HepG2 (cell line): ENCODE results near the gene FMR1. TPM values are rescaled to one million over a fixed set of nuclear protein-coding genes. Genes with fewer than 3 reads are reported as not detected.
A peak's percentile ranks its signal among the peaks of the same experiment; 100 is the strongest.

ENCODE experiments used
- ATAC-seq: fragments of 200-7000 bp; cut with Tn5 transposase; 3 replicates; pipeline ENCODE4 v1.9.1; 2020; ENCODE audit warnings: mild to moderate bottlenecking, moderate library complexity
- Bru-seq: library from RNA; stranded (reverse); fragments of 400-500 nt; gene quantifications from one replicate; lab custom pipeline; 2021; lab: Mats Ljungman, UMichigan
- BruChase-seq, 2 experiments: library from RNA; stranded (reverse); fragments of 400-500 nt; gene quantifications; one replicate each; lab custom pipeline; 2021; lab: Mats Ljungman, UMichigan
- BruUV-seq: library from RNA; stranded (reverse); fragments of 400-500 nt; replicated peaks from 2 replicates; lab custom pipeline; 2021; lab: Mats Ljungman, UMichigan
- CTCF ChIA-PET: fragments of 300-600 bp; formaldehyde crosslinking; extraction: SDS; loops from one replicate; lab custom pipeline; 2021; ENCODE audit warnings: low total read pairs, inconsistent platforms, low intra/inter-chr PET ratio; lab: Yijun Ruan, JAX
- POLR2A ChIA-PET: fragments of 350-600 bp; sonication (Branson Sonifier 250); formaldehyde crosslinking; loops from one replicate; lab custom pipeline; 2020; ENCODE audit warnings: antibody characterized with exemption, inconsistent platforms; lab: Yijun Ruan, JAX
- DNase-seq: peaks from one replicate; pipeline ENCODE4 v3.0.0-alpha.2; 2015; ENCODE audit warnings: low spot score
- FAIRE-seq: peaks from 3 replicates; lab custom pipeline; 2011; peaks lifted over from hg19 to GRCh38; lab: Jason Lieb, UNC
- H2AFZ ChIP-seq: one replicate; pipeline ENCODE4 v1.6.1; 2011; ENCODE audit warnings: low read length, inconsistent platforms
- H3K27ac ChIP-seq: fragments of 300-600 bp; 3 replicates; pipeline ENCODE4 v1.8.0; 2011; ENCODE audit warnings: mixed run types, mild to moderate bottlenecking, mixed read lengths, low read length, inconsistent platforms; ENCODE audit not compliant: insufficient read depth; ENCODE audit errors: extremely low read length
- H3K27me3 ChIP-seq, 2 experiments: fragments of 200-600 bp in 1 of 2; 2 replicates in 1 of 2; 3 replicates in 1 of 2; pipeline versions ENCODE4 v1.6.0 to v1.8.0; 2011; ENCODE audit warnings: low read length in 2 of 2, mild to moderate bottlenecking in 2 of 2, moderate library complexity in 2 of 2, inconsistent platforms in 1 of 2; ENCODE audit not compliant: insufficient read depth in 2 of 2, control insufficient read depth in 1 of 2
- H3K36me3 ChIP-seq, 2 experiments: fragments of 200-600 bp in 1 of 2; replicated peaks in 1 of 2; 2 replicates in 1 of 2; 3 replicates in 1 of 2; pipeline versions ENCODE4 v1.5.1 to v1.8.0; 2011; ENCODE audit warnings: low read length in 2 of 2, inconsistent platforms in 1 of 2; ENCODE audit not compliant: insufficient read depth in 2 of 2, control insufficient read depth in 1 of 2
- H3K4me1 ChIP-seq: 2 replicates; pipeline ENCODE4 v1.5.1; 2012; ENCODE audit warnings: low read length, inconsistent platforms; ENCODE audit not compliant: insufficient read depth
- H3K4me2 ChIP-seq: 2 replicates; pipeline ENCODE4 v1.6.0; 2011; ENCODE audit warnings: low read depth, low read length, inconsistent platforms
- H3K4me3 ChIP-seq, 3 experiments: fragments of 200-600 bp in 1 of 3; sonication (generic), shearing (Covaris generic) in 1 of 3; replicated peaks in 1 of 3; 2 replicates each; pipeline ENCODE4 v1.5.1; 2011 to 2016; ENCODE audit warnings: low read length in 3 of 3, inconsistent platforms in 2 of 3, low read depth in 2 of 3, mild to moderate bottlenecking in 2 of 3, control low read depth in 1 of 3, mixed read lengths in 1 of 3; ENCODE audit not compliant: insufficient read depth in 1 of 3
- H3K79me2 ChIP-seq: one replicate; pipeline ENCODE4 v1.6.1; 2011; ENCODE audit warnings: low read length, inconsistent platforms; ENCODE audit not compliant: insufficient read depth
- H3K9ac ChIP-seq: 2 replicates; pipeline ENCODE4 v1.6.0; 2011; ENCODE audit warnings: mild to moderate bottlenecking, low read depth, low read length, inconsistent platforms; ENCODE audit not compliant: insufficient read depth
- H3K9me3 ChIP-seq: 2 replicates; pipeline ENCODE4 v1.5.1; 2012; ENCODE audit warnings: mild to moderate bottlenecking, low read length
- H4K20me1 ChIP-seq: 2 replicates; pipeline ENCODE4 v1.6.0; 2011; ENCODE audit warnings: inconsistent platforms, mild to moderate bottlenecking, low read length, moderate library complexity; ENCODE audit not compliant: insufficient read depth
- BRCA1 ChIP-seq: sonication (generic); formaldehyde crosslinking; IDR thresholded peaks from 2 replicates; pipeline ENCODE4 v1.4.0; 2020; ENCODE audit warnings: missing genetic modification reagents
- MAZ ChIP-seq, 2 experiments: sonication (generic) in 1 of 2; formaldehyde crosslinking in 1 of 2; IDR thresholded peaks; 2 replicates each; pipeline versions ENCODE4 v1.5.0 to v1.6.1; 2012 to 2020; ENCODE audit warnings: low read depth in 2 of 2, mild to moderate bottlenecking in 2 of 2, borderline replicate concordance in 1 of 2, improper control_type of control experiment in 1 of 2, low read length in 1 of 2, missing genetic modification reagents in 1 of 2, moderate library complexity in 1 of 2
- TAF1 ChIP-seq: sonication (generic); formaldehyde crosslinking; IDR thresholded peaks from 2 replicates; pipeline ENCODE4 v1.4.0; 2020; ENCODE audit warnings: missing genetic modification reagents
- ZNF431 ChIP-seq: sonication (generic); formaldehyde crosslinking; IDR thresholded peaks from 2 replicates; pipeline ENCODE4 v1.9.0; 2022; ENCODE audit warnings: missing genetic modification reagents, low read depth, mild to moderate bottlenecking, borderline replicate concordance
- ZNF776 ChIP-seq: sonication (generic); formaldehyde crosslinking; IDR thresholded peaks from 2 replicates; pipeline ENCODE4 v1.4.0; 2020; ENCODE audit warnings: mild to moderate bottlenecking, missing genetic modification reagents
- ZSCAN22 ChIP-seq: sonication (generic); formaldehyde crosslinking; IDR thresholded peaks from 2 replicates; pipeline ENCODE4 v1.4.0; 2020; ENCODE audit warnings: mild to moderate bottlenecking, missing genetic modification reagents
- WGBS: methylation state at CpG from one replicate; pipeline ENCODE4 v1.1.6; 2017; ENCODE audit warnings: low lambda C conversion rate; 5-methylcytosine and 5-hydroxymethylcytosine counted together
- in situ Hi-C: cut with HindIII; loops from 2 replicates; pipeline ENCODE4 v1.10.0; 2017; ENCODE audit warnings: low pct_unique_long_range_greater_than_20kb; ENCODE audit not compliant: extremely low pct_ligation_motif_present
- intact Hi-C: fragments of 100-400 bp; cut with micrococcal nuclease; formaldehyde crosslinking; loops from one replicate; pipeline ENCODE4 v1.10.0; 2022; ENCODE audit not compliant: unreplicated experiment
- long read RNA-seq, 2 experiments: library from RNA in 1 of 2; library from polyadenylated mRNA in 1 of 2; stranded (forward) in 1 of 2; unstranded in 1 of 2; transcript quantifications; one replicate each; pipeline ENCODE4 v2.0.0, GENCODE V29; 2019 to 2022
- polyA minus RNA-seq, 3 experiments: library from RNA; depleted of rRNA, polyadenylated mRNA; stranded (reverse); fragments of >200 nt; gene quantifications; 2 replicates each; pipeline ENCODE4 v1.2.3, GENCODE V29; 2011; ENCODE audit warnings: low replicate concordance in 1 of 3
- polyA plus RNA-seq, 8 experiments: library from polyadenylated mRNA; depleted of rRNA in 3 of 8; stranded (reverse) in 7 of 8; unstranded in 1 of 8; fragments of >200 nt; fragmentation: Illumina TruSeq in 4 of 8; extraction: Trizol in 4 of 8; gene quantifications; 2 replicates each; pipeline versions ENCODE4 v1.2.1 to v1.2.3, GENCODE V29; 2011 to 2016; ENCODE audit warnings: low read depth in 4 of 8, missing spikeins in 1 of 8, mixed read lengths in 1 of 8; ENCODE audit not compliant: insufficient read depth in 1 of 8
- total RNA-seq, 5 experiments: library from RNA; depleted of rRNA; stranded (reverse); fragments of >200 nt; fragmentation: Illumina TruSeq; extraction: Trizol; gene quantifications; 2 replicates each; pipeline ENCODE4 v1.2.3, GENCODE V29; 2016; ENCODE audit warnings: low read depth in 1 of 5
- TF ChIP-seq, protein P1 (sequence below): sonication (generic); formaldehyde crosslinking; IDR thresholded peaks from 2 replicates; pipeline ENCODE4 v1.4.0; 2020; ENCODE audit warnings: missing genetic modification reagents
- TF ChIP-seq, protein P2 (sequence below): sonication (generic); formaldehyde crosslinking; conservative IDR thresholded peaks from 2 replicates; pipeline ENCODE4 v1.8.0; 2022; ENCODE audit warnings: missing genetic modification reagents

FMR1 gene
- total RNA-seq (2016; rRNA removed; fragmentation: Illumina TruSeq; extraction: Trizol) (27.8 and 29.3 TPM in 2 replicates), polyA plus RNA-seq (2011; rRNA removed) (47.1 and 49.6 TPM in 2 replicates), polyA minus RNA-seq (2011; rRNA and poly(A)+ RNA removed; ENCODE audit: low replicate concordance) (19.4 and 22.9 TPM in 2 replicates), Bru-seq, nascent RNA (percentile 87 among the genes with signal in this experiment), BruChase-seq, experiment 1, labeled RNA remaining after a 6-hour chase (percentile 88 among the genes with signal in this experiment), BruChase-seq, experiment 2, labeled RNA remaining after a 2-hour chase (percentile 86 among the genes with signal in this experiment)
- total RNA-seq (2016; cell fraction: cytosol; rRNA removed; fragmentation: Illumina TruSeq; extraction: Trizol; ENCODE audit: low read depth): 7.1 and 8.2 TPM in 2 replicates
- total RNA-seq (2016; cell fraction: insoluble cytoplasmic fraction; rRNA removed; fragmentation: Illumina TruSeq; extraction: Trizol): 27.9 and 28.2 TPM in 2 replicates
- 10.8 and 13.7 TPM in 2 replicates for total RNA-seq (2016; cell fraction: membrane; rRNA removed; fragmentation: Illumina TruSeq; extraction: Trizol)
- total RNA-seq (2016; cell fraction: nucleus; rRNA removed; fragmentation: Illumina TruSeq; extraction: Trizol): 40.4 and 42.5 TPM in 2 replicates
- 13.5 and 21.4 TPM in 2 replicates for polyA plus RNA-seq (2011; cell fraction: cytosol; rRNA removed)
- 67.5 and 88.7 TPM in 2 replicates for polyA plus RNA-seq (2011; cell fraction: nucleus; rRNA removed)
- 58.7 and 86.7 TPM in 2 replicates for polyA plus RNA-seq (2012)
- polyA plus RNA-seq (2016; cell fraction: cytosol; fragmentation: Illumina TruSeq; extraction: Trizol; ENCODE audit: low read depth): 1.1 and 1.3 TPM in 2 replicates
- polyA plus RNA-seq (2016; cell fraction: insoluble cytoplasmic fraction; fragmentation: Illumina TruSeq; extraction: Trizol; ENCODE audit: low read depth): 28.9 and 30.6 TPM in 2 replicates
- polyA plus RNA-seq (2016; cell fraction: membrane; fragmentation: Illumina TruSeq; extraction: Trizol; ENCODE audit: low read depth): 4.3 and 6.1 TPM in 2 replicates
- 56.9 and 61.9 TPM in 2 replicates for polyA plus RNA-seq (2016; cell fraction: nucleus; fragmentation: Illumina TruSeq; extraction: Trizol; ENCODE audit: insufficient read depth, low read depth)
- polyA minus RNA-seq (2011; cell fraction: cytosol; rRNA and poly(A)+ RNA removed): 28.4 and 38.1 TPM in 2 replicates
- polyA minus RNA-seq (2011; cell fraction: nucleus; rRNA and poly(A)+ RNA removed): 172 and 229 TPM in 2 replicates
- long read RNA-seq, experiment 1, full-length matches to known transcripts: 1 of 5 reads
- long read RNA-seq, experiment 1, partial matches to known transcripts: 0 of 5 reads
- long read RNA-seq, experiment 1, other reads (novel, unspliced or antisense): 4 of 5 reads
- long read RNA-seq, experiment 2, partial matches to known transcripts: 0 of 20 reads
- long read RNA-seq, experiment 2, other reads (novel, unspliced or antisense): 20 of 20 reads

DNA sequence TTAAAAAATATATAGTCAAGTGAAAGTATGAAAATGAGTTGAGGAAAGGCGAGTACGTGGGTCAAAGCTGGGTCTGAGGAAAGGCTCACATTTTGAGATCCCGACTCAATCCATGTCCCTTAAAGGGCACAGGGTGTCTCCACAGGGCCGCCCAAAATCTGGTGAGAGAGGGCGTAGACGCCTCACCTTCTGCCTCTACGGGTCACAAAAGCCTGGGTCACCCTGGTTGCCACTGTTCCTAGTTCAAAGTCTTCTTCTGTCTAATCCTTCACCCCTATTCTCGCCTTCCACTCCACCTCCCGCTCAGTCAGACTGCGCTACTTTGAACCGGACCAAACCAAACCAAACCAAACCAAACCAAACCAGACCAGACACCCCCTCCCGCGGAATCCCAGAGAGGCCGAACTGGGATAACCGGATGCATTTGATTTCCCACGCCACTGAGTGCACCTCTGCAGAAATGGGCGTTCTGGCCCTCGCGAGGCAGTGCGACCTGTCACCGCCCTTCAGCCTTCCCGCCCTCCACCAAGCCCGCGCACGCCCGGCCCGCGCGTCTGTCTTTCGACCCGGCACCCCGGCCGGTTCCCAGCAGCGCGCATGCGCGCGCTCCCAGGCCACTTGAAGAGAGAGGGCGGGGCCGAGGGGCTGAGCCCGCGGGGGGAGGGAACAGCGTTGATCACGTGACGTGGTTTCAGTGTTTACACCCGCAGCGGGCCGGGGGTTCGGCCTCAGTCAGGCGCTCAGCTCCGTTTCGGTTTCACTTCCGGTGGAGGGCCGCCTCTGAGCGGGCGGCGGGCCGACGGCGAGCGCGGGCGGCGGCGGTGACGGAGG lies at the start of gene FMR1:
TSS of gene FMR1 (plus strand) at position 728 of the 831 bp plus-strand sequence. CDS start 261 bp downstream, outside the sequence.
- Histone ChIP-seq H2AFZ (peak within 1 kb of the TSS; percentile 15), H3K27me3 (no peaks in the 10 kb centered on the region), H3K4me1 (peaks cover 52% of the 10 kb centered on the region), H3K36me3 (no peaks in the 10 kb centered on the region), H3K27ac (peak within 1 kb of the TSS; percentile 80), H3K4me2 (peak within 1 kb of the TSS; percentile 60), H4K20me1 (peaks cover 23% of the 10 kb centered on the region), H3K9me3 (no peaks in the 10 kb centered on the region), H3K79me2 (peaks cover 44% of the 10 kb centered on the region), H3K9ac (peak within 1 kb of the TSS; percentile 82), H3K4me3 (peak within 1 kb of the TSS; percentile 76 to 85 (median 83))
- ChIA-PET POLR2A (interaction anchor here (1.0 to 1.3 kb wide), 3 partner anchors 10 to 36 kb away, joined by 3 to 8 read pairs (median 4); no protein-coding TSS in a partner anchor), CTCF (no interaction called here)
- DNase-seq (peak; percentile 84), FAIRE-seq (no peak), ATAC-seq (peak; percentile 92)
- intact Hi-C loops (loop anchor here (2.0 kb wide), 1 partner anchor 23 kb away; no protein-coding TSS in a partner anchor), in situ Hi-C loops (no loop called here)
- BruUV-seq: no TSS peak
- WGBS: 76% methylated on average over 4 of the region's 66 CpGs
- TF ChIP-seq, protein P1, sequence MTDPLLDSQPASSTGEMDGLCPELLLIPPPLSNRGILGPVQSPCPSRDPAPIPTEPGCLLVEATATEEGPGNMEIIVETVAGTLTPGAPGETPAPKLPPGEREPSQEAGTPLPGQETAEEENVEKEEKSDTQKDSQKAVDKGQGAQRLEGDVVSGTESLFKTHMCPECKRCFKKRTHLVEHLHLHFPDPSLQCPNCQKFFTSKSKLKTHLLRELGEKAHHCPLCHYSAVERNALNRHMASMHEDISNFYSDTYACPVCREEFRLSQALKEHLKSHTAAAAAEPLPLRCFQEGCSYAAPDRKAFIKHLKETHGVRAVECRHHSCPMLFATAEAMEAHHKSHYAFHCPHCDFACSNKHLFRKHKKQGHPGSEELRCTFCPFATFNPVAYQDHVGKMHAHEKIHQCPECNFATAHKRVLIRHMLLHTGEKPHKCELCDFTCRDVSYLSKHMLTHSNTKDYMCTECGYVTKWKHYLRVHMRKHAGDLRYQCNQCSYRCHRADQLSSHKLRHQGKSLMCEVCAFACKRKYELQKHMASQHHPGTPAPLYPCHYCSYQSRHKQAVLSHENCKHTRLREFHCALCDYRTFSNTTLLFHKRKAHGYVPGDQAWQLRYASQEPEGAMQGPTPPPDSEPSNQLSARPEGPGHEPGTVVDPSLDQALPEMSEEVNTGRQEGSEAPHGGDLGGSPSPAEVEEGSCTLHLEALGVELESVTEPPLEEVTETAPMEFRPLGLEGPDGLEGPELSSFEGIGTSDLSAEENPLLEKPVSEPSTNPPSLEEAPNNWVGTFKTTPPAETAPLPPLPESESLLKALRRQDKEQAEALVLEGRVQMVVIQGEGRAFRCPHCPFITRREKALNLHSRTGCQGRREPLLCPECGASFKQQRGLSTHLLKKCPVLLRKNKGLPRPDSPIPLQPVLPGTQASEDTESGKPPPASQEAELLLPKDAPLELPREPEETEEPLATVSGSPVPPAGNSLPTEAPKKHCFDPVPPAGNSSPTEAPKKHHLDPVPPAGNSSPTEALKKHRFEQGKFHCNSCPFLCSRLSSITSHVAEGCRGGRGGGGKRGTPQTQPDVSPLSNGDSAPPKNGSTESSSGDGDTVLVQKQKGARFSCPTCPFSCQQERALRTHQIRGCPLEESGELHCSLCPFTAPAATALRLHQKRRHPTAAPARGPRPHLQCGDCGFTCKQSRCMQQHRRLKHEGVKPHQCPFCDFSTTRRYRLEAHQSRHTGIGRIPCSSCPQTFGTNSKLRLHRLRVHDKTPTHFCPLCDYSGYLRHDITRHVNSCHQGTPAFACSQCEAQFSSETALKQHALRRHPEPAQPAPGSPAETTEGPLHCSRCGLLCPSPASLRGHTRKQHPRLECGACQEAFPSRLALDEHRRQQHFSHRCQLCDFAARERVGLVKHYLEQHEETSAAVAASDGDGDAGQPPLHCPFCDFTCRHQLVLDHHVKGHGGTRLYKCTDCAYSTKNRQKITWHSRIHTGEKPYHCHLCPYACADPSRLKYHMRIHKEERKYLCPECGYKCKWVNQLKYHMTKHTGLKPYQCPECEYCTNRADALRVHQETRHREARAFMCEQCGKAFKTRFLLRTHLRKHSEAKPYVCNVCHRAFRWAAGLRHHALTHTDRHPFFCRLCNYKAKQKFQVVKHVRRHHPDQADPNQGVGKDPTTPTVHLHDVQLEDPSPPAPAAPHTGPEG: no peak
- no peak for TF ChIP-seq BRCA1 (CRISPR knock-in tag)
- no peak for TF ChIP-seq ZNF431 (CRISPR knock-in tag)
- peak; percentile 51; the same call in 1 of the 2 replicates for TF ChIP-seq MAZ (IDR thresholded peaks at IDR 0.05; ENCODE audit: borderline replicate concordance, low read depth, low read length)
- TF ChIP-seq MAZ (CRISPR knock-in tag; IDR thresholded peaks at IDR 0.05; ENCODE audit: low read depth): no peak
- peak; percentile 46; the same call in 1 of the 2 replicates for TF ChIP-seq TAF1 (CRISPR knock-in tag)
- TF ChIP-seq, protein P2, sequence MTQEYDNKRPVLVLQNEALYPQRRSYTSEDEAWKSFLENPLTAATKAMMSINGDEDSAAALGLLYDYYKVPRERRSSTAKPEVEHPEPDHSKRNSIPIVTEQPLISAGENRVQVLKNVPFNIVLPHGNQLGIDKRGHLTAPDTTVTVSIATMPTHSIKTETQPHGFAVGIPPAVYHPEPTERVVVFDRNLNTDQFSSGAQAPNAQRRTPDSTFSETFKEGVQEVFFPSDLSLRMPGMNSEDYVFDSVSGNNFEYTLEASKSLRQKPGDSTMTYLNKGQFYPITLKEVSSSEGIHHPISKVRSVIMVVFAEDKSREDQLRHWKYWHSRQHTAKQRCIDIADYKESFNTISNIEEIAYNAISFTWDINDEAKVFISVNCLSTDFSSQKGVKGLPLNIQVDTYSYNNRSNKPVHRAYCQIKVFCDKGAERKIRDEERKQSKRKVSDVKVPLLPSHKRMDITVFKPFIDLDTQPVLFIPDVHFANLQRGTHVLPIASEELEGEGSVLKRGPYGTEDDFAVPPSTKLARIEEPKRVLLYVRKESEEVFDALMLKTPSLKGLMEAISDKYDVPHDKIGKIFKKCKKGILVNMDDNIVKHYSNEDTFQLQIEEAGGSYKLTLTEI: no peak
- no peak for TF ChIP-seq ZNF776
- TF ChIP-seq ZSCAN22 (CRISPR knock-in tag): no peak
